ENCODE measurements around the gene N4BP3. TPM values are rescaled to one million over a fixed set of nuclear protein-coding genes. Genes with fewer than 3 reads are reported as not detected.

Gene N4BP3
- total and polyA plus RNA-seq, 2 of the 13 experiments (the other 11 are each of a cell fraction or from before 2014, with no cell fraction given), result 0.13 TPM; not detected in 1

GRCh38 chr5:178130576-178131445, 17.5 kb downstream of the N4BP3 start, which contains the start of gene RMND5B (continued):
- TF ChIP-seq ARID4A (CRISPR knock-in tag; IDR thresholded peaks at IDR 0.05; ENCODE audit: borderline replicate concordance), result peak; percentile 72; the same call in 1 of the 2 replicates
- TF ChIP-seq, protein P1, sequence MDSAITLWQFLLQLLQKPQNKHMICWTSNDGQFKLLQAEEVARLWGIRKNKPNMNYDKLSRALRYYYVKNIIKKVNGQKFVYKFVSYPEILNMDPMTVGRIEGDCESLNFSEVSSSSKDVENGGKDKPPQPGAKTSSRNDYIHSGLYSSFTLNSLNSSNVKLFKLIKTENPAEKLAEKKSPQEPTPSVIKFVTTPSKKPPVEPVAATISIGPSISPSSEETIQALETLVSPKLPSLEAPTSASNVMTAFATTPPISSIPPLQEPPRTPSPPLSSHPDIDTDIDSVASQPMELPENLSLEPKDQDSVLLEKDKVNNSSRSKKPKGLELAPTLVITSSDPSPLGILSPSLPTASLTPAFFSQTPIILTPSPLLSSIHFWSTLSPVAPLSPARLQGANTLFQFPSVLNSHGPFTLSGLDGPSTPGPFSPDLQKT (CRISPR knock-in tag; IDR thresholded peaks at IDR 0.05; ENCODE audit: borderline replicate concordance), result no peak
- no peak for TF ChIP-seq ZNF446 (CRISPR knock-in tag; IDR thresholded peaks at IDR 0.05)
- no peak for TF ChIP-seq ZNF780A (CRISPR knock-in tag; IDR thresholded peaks at IDR 0.05)
- no peak for TF ChIP-seq RXRA (CRISPR knock-in tag; IDR thresholded peaks at IDR 0.05)
- no peak for TF ChIP-seq IRF1 (CRISPR knock-in tag; IDR thresholded peaks at IDR 0.05; ENCODE audit: low read depth)
- peak; percentile 73 for TF ChIP-seq XRCC5 (optimal IDR thresholded peaks at IDR 0.05; ENCODE audit: low read length)
- no peak for TF ChIP-seq SSRP1 (CRISPR knock-in tag; IDR thresholded peaks at IDR 0.05)
- no peak; the same call in 1 of the 2 replicates for TF ChIP-seq MXD4 (CRISPR knock-in tag; IDR thresholded peaks at IDR 0.05)
- TF ChIP-seq PHF8 (CRISPR knock-in tag; IDR thresholded peaks at IDR 0.05), result peak; percentile 70
- TF ChIP-seq, protein P2, sequence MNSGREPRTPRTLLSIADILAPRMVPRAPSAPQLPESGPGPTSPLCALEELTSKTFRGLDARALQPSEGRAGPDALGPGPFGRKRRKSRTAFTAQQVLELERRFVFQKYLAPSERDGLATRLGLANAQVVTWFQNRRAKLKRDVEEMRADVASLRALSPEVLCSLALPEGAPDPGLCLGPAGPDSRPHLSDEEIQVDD (CRISPR knock-in tag; IDR thresholded peaks at IDR 0.05; ENCODE audit: borderline replicate concordance), result 0 out of 2 replicates have a peak, but pooled peaks have one; percentile 19
- peak; percentile 75; the same call in 1 of the 3 replicates for TF ChIP-seq MXI1 (IDR thresholded peaks at IDR 0.05; ENCODE audit: borderline replicate concordance, low read depth, low read length)
- TF ChIP-seq ZNF432 (CRISPR knock-in tag; IDR thresholded peaks at IDR 0.05; ENCODE audit: borderline replicate concordance), result no peak
- no peak for TF ChIP-seq THAP8 (CRISPR knock-in tag; IDR thresholded peaks at IDR 0.05; ENCODE audit: borderline replicate concordance)
- TF ChIP-seq NFKBIZ (CRISPR knock-in tag; IDR thresholded peaks at IDR 0.05), result peak; percentile 15; the same call in 1 of the 2 replicates
- no peak for TF ChIP-seq RFXANK (CRISPR knock-in tag; IDR thresholded peaks at IDR 0.05)
- no peak for TF ChIP-seq HOMEZ (CRISPR knock-in tag; IDR thresholded peaks at IDR 0.05; ENCODE audit: low read depth)
- 0 out of 2 replicates have a peak, but pooled peaks have one; percentile 9 for TF ChIP-seq ZNF33A (CRISPR knock-in tag; IDR thresholded peaks at IDR 0.05; ENCODE audit: borderline replicate concordance)
- peak; percentile 83 for TF ChIP-seq SAP130 (CRISPR knock-in tag; IDR thresholded peaks at IDR 0.05; ENCODE audit: low read depth)
- TF ChIP-seq HNRNPUL1 (IDR thresholded peaks at IDR 0.05; ENCODE audit: low read depth, low read length), result no peak; the same call in 1 of the 2 replicates
